GM23338 (cell line): ENCODE results near the gene CCDC102A. TPM values are rescaled to one million over a fixed set of nuclear protein-coding genes. Genes with fewer than 3 reads are reported as not detected.

Experiments
- ATAC-seq: fragments of 200-7000 bp; cut with Tn5 transposase; 3 replicates; pipeline ENCODE4 v1.9.1; 2020
- DNase-seq: peaks from one replicate; pipeline ENCODE4 v3.0.0-alpha.2; 2015; ENCODE audit warnings: low spot score
- H2AFZ ChIP-seq: fragments of 200-600 bp; sonication (generic); 2 replicates; pipeline ENCODE4 v1.8.0; 2016; ENCODE audit warnings: antibody characterized with exemption, mild to moderate bottlenecking, moderate library complexity
- H3F3A ChIP-seq: fragments of 200-600 bp; sonication (generic); replicated peaks from 2 replicates; pipeline ENCODE4 v1.8.0; 2017; ENCODE audit warnings: antibody characterized with exemption, mixed run types, low read depth
- H3K27ac ChIP-seq: fragments of 200-600 bp; sonication (generic); 2 replicates; pipeline ENCODE4 v1.6.1; 2016; ENCODE audit warnings: low read depth
- H3K27me3 ChIP-seq: fragments of 200-600 bp; sonication (generic); 2 replicates; pipeline ENCODE4 v1.8.0; 2016; ENCODE audit warnings: mild to moderate bottlenecking, mixed run types, moderate library complexity; ENCODE audit not compliant: insufficient read depth
- H3K36me3 ChIP-seq: fragments of 200-600 bp; sonication (generic); 2 replicates; pipeline ENCODE4 v1.8.0; 2016; ENCODE audit warnings: mild to moderate bottlenecking; ENCODE audit not compliant: insufficient read depth
- H3K4me1 ChIP-seq: fragments of 200-600 bp; sonication (generic); 2 replicates; pipeline ENCODE4 v1.8.0; 2016; ENCODE audit warnings: mild to moderate bottlenecking, moderate library complexity; ENCODE audit not compliant: insufficient read depth
- H3K4me2 ChIP-seq: fragments of 200-600 bp; sonication (generic); 2 replicates; pipeline ENCODE4 v1.7.1; 2017; ENCODE audit warnings: mixed run types
- H3K4me3 ChIP-seq: fragments of 200-600 bp; sonication (generic); 2 replicates; pipeline ENCODE4 v1.6.1; 2016; ENCODE audit warnings: mixed run types
- H3K79me2 ChIP-seq: fragments of 200-600 bp; sonication (generic); replicated peaks from 2 replicates; pipeline ENCODE4 v1.8.0; 2017; ENCODE audit warnings: mild to moderate bottlenecking; ENCODE audit not compliant: insufficient read depth
- H3K9me2 ChIP-seq: fragments of 200-600 bp; sonication (generic); 2 replicates; pipeline ENCODE4 v1.8.0; 2017; ENCODE audit not compliant: insufficient read depth
- H4K20me1 ChIP-seq: fragments of 200-600 bp; sonication (generic); replicated peaks from 2 replicates; pipeline ENCODE4 v1.8.0; 2017; ENCODE audit warnings: mild to moderate bottlenecking; ENCODE audit not compliant: insufficient read depth
- H3K27ac Mint-ChIP-seq: 2 replicates; pipeline ENCODE4 v1.8.0; 2020; ENCODE audit warnings: inconsistent platforms, mild to moderate bottlenecking, moderate library complexity, mixed read lengths
- H3K27me3 Mint-ChIP-seq: 3 replicates; pipeline ENCODE4 v1.8.0; 2022; ENCODE audit warnings: low read depth, mild to moderate bottlenecking, moderate library complexity, mixed read lengths, inconsistent platforms; ENCODE audit not compliant: insufficient read depth, poor library complexity
- H3K36me3 Mint-ChIP-seq: 3 replicates; pipeline ENCODE4 v1.8.0; 2021; ENCODE audit warnings: low read depth, mild to moderate bottlenecking, inconsistent platforms, moderate library complexity, mixed read lengths
- H3K4me1 Mint-ChIP-seq: 3 replicates; pipeline ENCODE4 v1.8.0; 2020; ENCODE audit warnings: mild to moderate bottlenecking, inconsistent platforms, mixed read lengths
- H3K4me3 Mint-ChIP-seq: 3 replicates; pipeline ENCODE4 v1.8.0; 2021; ENCODE audit warnings: moderate library complexity, mild to moderate bottlenecking, inconsistent platforms, mixed read lengths
- H3K9me3 Mint-ChIP-seq: 3 replicates; pipeline ENCODE4 v1.8.0; 2020; ENCODE audit warnings: moderate library complexity, mild to moderate bottlenecking, inconsistent platforms, mixed read lengths
- CREB1 ChIP-seq: fragments of 250-450 bp; sonication (Bioruptor Pico); IDR thresholded peaks from 2 replicates; pipeline ENCODE4 v1.5.0; 2020; ENCODE audit warnings: low read depth, mild to moderate bottlenecking, moderate library complexity
- CTCF ChIP-seq, 2 experiments: fragments of 200-600 bp in 1 of 2; sonication (generic) in 1 of 2; conservative IDR thresholded peaks; 2 replicates each; pipeline versions ENCODE4 v1.5.1 to v1.6.1; 2016 to 2017; ENCODE audit warnings: antibody characterized with exemption in 2 of 2, low read depth in 2 of 2, mild to moderate bottlenecking in 2 of 2, moderate library complexity in 1 of 2
- ETS1 ChIP-seq: IDR thresholded peaks from 2 replicates; pipeline ENCODE4 v1.6.1; 2016; ENCODE audit warnings: antibody characterized with exemption
- EZH2 ChIP-seq: fragments of 200-600 bp; sonication (generic); IDR thresholded peaks from one replicate; pipeline ENCODE4 v1.8.0; 2017; ENCODE audit warnings: antibody characterized with exemption, mild to moderate bottlenecking, low read depth; ENCODE audit not compliant: unreplicated experiment
- EZH2phosphoT487 ChIP-seq: fragments of 200-600 bp; sonication (generic); IDR thresholded peaks from one replicate; pipeline ENCODE4 v1.8.1; 2018; ENCODE audit warnings: antibody characterized with exemption; ENCODE audit not compliant: unreplicated experiment
- JUNB ChIP-seq: IDR thresholded peaks from one replicate; pipeline ENCODE4 v1.6.1; 2016; ENCODE audit warnings: antibody characterized with exemption; ENCODE audit not compliant: unreplicated experiment
- NANOG ChIP-seq: IDR thresholded peaks from 2 replicates; pipeline ENCODE4 v1.6.1; 2016; ENCODE audit warnings: antibody characterized with exemption, borderline replicate concordance
- POLR2AphosphoS5 ChIP-seq: IDR thresholded peaks from 2 replicates; pipeline ENCODE4 v1.6.1; 2016; ENCODE audit warnings: antibody characterized with exemption, low read depth
- REST ChIP-seq: IDR thresholded peaks from one replicate; pipeline ENCODE4 v1.6.1; 2018; ENCODE audit warnings: antibody characterized with exemption; ENCODE audit not compliant: unreplicated experiment
- STAT1 ChIP-seq: IDR thresholded peaks from one replicate; pipeline ENCODE4 v1.6.1; 2016; ENCODE audit warnings: antibody characterized with exemption; ENCODE audit not compliant: unreplicated experiment
- ZNF114 ChIP-seq: fragments of 250-450 bp; sonication (Bioruptor Pico); IDR thresholded peaks from 2 replicates; pipeline ENCODE4 v1.5.0; 2020; ENCODE audit warnings: mild to moderate bottlenecking, moderate library complexity
- ZNF331 ChIP-seq: fragments of 250-450 bp; sonication (Bioruptor Pico); IDR thresholded peaks from 2 replicates; pipeline ENCODE4 v1.5.0; 2020; ENCODE audit warnings: low read depth, mild to moderate bottlenecking, moderate library complexity
- ZNF462 ChIP-seq: fragments of 250-450 bp; sonication (Bioruptor Pico); IDR thresholded peaks from 2 replicates; pipeline ENCODE4 v1.5.0; 2020; ENCODE audit warnings: mild to moderate bottlenecking, moderate library complexity
- polyA plus RNA-seq: library from polyadenylated mRNA; unstranded; fragments of >200 nt; fragmentation: Nextera tagmentation; extraction: Ambion mirVana; gene quantifications from 2 replicates; pipeline ENCODE4 v1.2.1, GENCODE V29; 2016
- total RNA-seq: library from RNA; depleted of rRNA; stranded (reverse); fragments of >200 nt; shearing (Covaris generic); gene quantifications from 2 replicates; pipeline ENCODE4 v1.2.3, GENCODE V29; 2014

Gene CCDC102A
- total and polyA plus RNA-seq, 2 experiments from 2014 or later = 2.0 to 5.2 TPM

GRCh38 chr16:57555831-57556230, 19.5 kb upstream of the CCDC102A start:
- Histone ChIP-seq H3K9me2 (no peaks in the 10 kb centered on the region), H3K27ac (no peak overlapping the region), H3K4me2 (no peak overlapping the region), H3K4me1 (no peaks in the 10 kb centered on the region), H3K36me3 (no peaks in the 10 kb centered on the region), H3F3A (no peaks in the 10 kb centered on the region), H3K27me3 (peaks cover 9% of the 10 kb centered on the region; the same call in 1 of the 2 replicates), H4K20me1 (no peaks in the 10 kb centered on the region; the same call in 1 of the 2 replicates), H3K79me2 (no peaks in the 10 kb centered on the region), H2AFZ (no peak overlapping the region), H3K4me3 (no peak overlapping the region)
- no peak for ATAC-seq
- TF ChIP-seq JUNB = no peak
- TF ChIP-seq REST = no peak
- TF ChIP-seq CREB1 = no peak
- no peak for TF ChIP-seq EZH2
- no peak for TF ChIP-seq NANOG
- no peak for TF ChIP-seq ZNF114 (CRISPR knock-in tag)
- no peak for TF ChIP-seq CTCF (conservative IDR thresholded peaks at IDR 0.05; ENCODE audit: low read depth in 2 of 2)
- no peak for TF ChIP-seq POLR2AphosphoS5
- no peak for TF ChIP-seq EZH2phosphoT487
- TF ChIP-seq ETS1 = no peak
- no peak for TF ChIP-seq ZNF331 (CRISPR knock-in tag)
- no peak for TF ChIP-seq ZNF462
- TF ChIP-seq STAT1 = no peak
- Mint-ChIP-seq H3K27me3 (no peaks in the 10 kb centered on the region), H3K4me1 (no peaks in the 10 kb centered on the region), H3K27ac (no peak overlapping the region), H3K36me3 (peaks cover 8% of the 10 kb centered on the region; the same call in 2 of the 3 replicates), H3K4me3 (no peak overlapping the region), H3K9me3 (peaks cover 8% of the 10 kb centered on the region; the same call in 1 of the 3 replicates)
- no peak for DNase-seq
